GM19324 (cell line): ENCODE measurements around the gene AGMO.

Experiments
- ATAC-seq: cut with Tn5 transposase; IDR thresholded peaks from one replicate; pipeline ENCODE4 v1.9.1; 2021; ENCODE audit warnings: mild to moderate bottlenecking, moderate library complexity; ENCODE audit not compliant: unreplicated experiment, low FRiP score

The AGMO gene

GRCh38 chr7:15561835-15562234 is at the start of gene AGMO:
Gene AGMO (minus strand): TSS chr7:15562015.
- ATAC-seq: no peak

- ATAC-seq: no peak
Measured at GRCh38 chr7:15610503-15610902, 48.7 kb upstream of the AGMO start.

GRCh38 chr7:15609287-15609686 is 47.5 kb upstream of the AGMO start:
- ATAC-seq: no peak

GRCh38 chr7:15607529-15608210 is 45.9 kb upstream of the AGMO start:
- ATAC-seq: no peak

GRCh38 chr7:15606561-15606960 is 44.7 kb upstream of the AGMO start:
- no peak for ATAC-seq

- no peak for ATAC-seq
Measured at GRCh38 chr7:15604166-15604565, 42.4 kb upstream of the AGMO start.

- ATAC-seq: no peak
Measured at GRCh38 chr7:15603124-15603523, 41.3 kb upstream of the AGMO start.

GRCh38 chr7:15602236-15602635 is 40.4 kb upstream of the AGMO start:
- ATAC-seq: no peak

- no peak for ATAC-seq
Measured at GRCh38 chr7:15601175-15601574, 39.4 kb upstream of the AGMO start.

GRCh38 chr7:15600298-15600697 is 38.5 kb upstream of the AGMO start:
- ATAC-seq: no peak

GRCh38 chr7:15594461-15594860 is 32.6 kb upstream of the AGMO start:
- ATAC-seq: no peak

- no peak for ATAC-seq
Measured at GRCh38 chr7:15593382-15593781, 31.6 kb upstream of the AGMO start.

- ATAC-seq: no peak
Measured at GRCh38 chr7:15586266-15586665, 24.5 kb upstream of the AGMO start.

GRCh38 chr7:15584575-15584974 is 22.8 kb upstream of the AGMO start:
- no peak for ATAC-seq

GRCh38 chr7:15582773-15583172 is 21.0 kb upstream of the AGMO start:
- ATAC-seq: no peak

- no peak for ATAC-seq
Measured at GRCh38 chr7:15581352-15581951, 19.6 kb upstream of the AGMO start.

- no peak for ATAC-seq
Measured at GRCh38 chr7:15580604-15581351, 19.0 kb upstream of the AGMO start.

GRCh38 chr7:15577600-15577999 is 15.8 kb upstream of the AGMO start:
- no peak for ATAC-seq

- no peak for ATAC-seq
Measured at GRCh38 chr7:15571301-15571878, 9.6 kb upstream of the AGMO start.

- no peak for ATAC-seq
Measured at GRCh38 chr7:15567652-15568051, 5.8 kb upstream of the AGMO start.

- ATAC-seq: no peak
Measured at GRCh38 chr7:15567036-15567435, 5.2 kb upstream of the AGMO start.
